PC-3 (cell line): ENCODE results near the gene KRT28.

ENCODE experiments used
- EZH2 ChIP-seq: fragments of 300-600 bp; sonication (generic); IDR thresholded peaks from one replicate; pipeline ENCODE4 v1.6.1; 2017; ENCODE audit warnings: antibody characterized with exemption, mild to moderate bottlenecking, low read length; ENCODE audit not compliant: unreplicated experiment
- EZH2phosphoT487 ChIP-seq: fragments of 300-600 bp; sonication (generic); IDR thresholded peaks from 2 replicates; pipeline ENCODE4 v1.6.1; 2018; ENCODE audit warnings: mild to moderate bottlenecking, antibody characterized with exemption, low read length, borderline replicate concordance
- TF ChIP-seq, protein P1 (sequence below): fragments of 300-600 bp; sonication (generic); conservative IDR thresholded peaks from 2 replicates; pipeline ENCODE4 v1.5.1; 2017; ENCODE audit warnings: antibody characterized with exemption, low read depth, mild to moderate bottlenecking, low read length

DNA sequence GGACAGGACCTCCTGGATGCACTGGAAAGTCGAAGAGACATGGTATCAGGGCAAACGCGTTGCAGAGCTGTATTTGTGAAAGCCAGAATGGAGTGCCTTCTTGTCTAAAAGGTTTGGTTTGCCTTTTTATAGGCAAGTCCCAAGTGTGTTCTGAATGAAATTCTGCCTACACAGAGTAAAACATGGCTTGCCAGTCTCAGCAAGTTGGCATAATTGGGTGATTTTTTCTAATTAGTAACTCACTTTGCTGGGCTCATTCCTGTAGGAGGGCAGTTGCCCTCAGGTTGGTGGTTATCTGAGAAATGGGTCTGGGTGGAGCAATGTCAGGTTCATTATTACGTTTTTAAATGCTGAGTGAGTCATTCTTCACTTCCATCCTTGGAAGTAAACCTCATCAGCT lies 44.5 kb downstream of the KRT28 start, which contains the start of gene KRT25:
- TF ChIP-seq, protein P1, sequence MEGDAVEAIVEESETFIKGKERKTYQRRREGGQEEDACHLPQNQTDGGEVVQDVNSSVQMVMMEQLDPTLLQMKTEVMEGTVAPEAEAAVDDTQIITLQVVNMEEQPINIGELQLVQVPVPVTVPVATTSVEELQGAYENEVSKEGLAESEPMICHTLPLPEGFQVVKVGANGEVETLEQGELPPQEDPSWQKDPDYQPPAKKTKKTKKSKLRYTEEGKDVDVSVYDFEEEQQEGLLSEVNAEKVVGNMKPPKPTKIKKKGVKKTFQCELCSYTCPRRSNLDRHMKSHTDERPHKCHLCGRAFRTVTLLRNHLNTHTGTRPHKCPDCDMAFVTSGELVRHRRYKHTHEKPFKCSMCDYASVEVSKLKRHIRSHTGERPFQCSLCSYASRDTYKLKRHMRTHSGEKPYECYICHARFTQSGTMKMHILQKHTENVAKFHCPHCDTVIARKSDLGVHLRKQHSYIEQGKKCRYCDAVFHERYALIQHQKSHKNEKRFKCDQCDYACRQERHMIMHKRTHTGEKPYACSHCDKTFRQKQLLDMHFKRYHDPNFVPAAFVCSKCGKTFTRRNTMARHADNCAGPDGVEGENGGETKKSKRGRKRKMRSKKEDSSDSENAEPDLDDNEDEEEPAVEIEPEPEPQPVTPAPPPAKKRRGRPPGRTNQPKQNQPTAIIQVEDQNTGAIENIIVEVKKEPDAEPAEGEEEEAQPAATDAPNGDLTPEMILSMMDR = no peak
- no peak for TF ChIP-seq EZH2phosphoT487
- no peak for TF ChIP-seq EZH2
